ENCODE measurements around the gene METAP2. TPM values are rescaled to one million over a fixed set of nuclear protein-coding genes. Genes with fewer than 3 reads are reported as not detected.

METAP2 gene
- 28.5 and 39.6 TPM in 2 replicates for total RNA-seq

GRCh38 chr12:95473884-95474659 is at the start of gene METAP2:
Gene METAP2, plus strand, starts transcription at chr12:95474152. Its CDS starts 28 bp downstream, at chr12:95474180.

GRCh38 chr12:95551305-95551704 is 77.4 kb downstream of the METAP2 start, which contains the start of gene USP44:
Gene USP44, minus strand, starts transcription at chr12:95551476. Its CDS starts 17,220 bp downstream, at chr12:95534256.

Other genes starting within 250 kb of the METAP2 start
- gene USP44, start 77.3 kb downstream of the METAP2 start, total RNA-seq: 0.16 and 1.0 TPM in 2 replicates